GM19463 (cell line): ENCODE results near the gene CPEB3.
"Not testable (repeated sequence)": the region's sequence is repeated elsewhere in the genome, so short reads cannot be mapped to it uniquely, and the experiment has no call there.

ENCODE experiments used
- ATAC-seq: cut with Tn5 transposase; IDR thresholded peaks from one replicate; pipeline ENCODE4 v1.9.1; 2021; ENCODE audit warnings: mild to moderate bottlenecking, moderate library complexity; ENCODE audit not compliant: unreplicated experiment

The CPEB3 gene

GRCh38 chr10:92052741-92053140 lies 238.1 kb downstream of the CPEB3 start:
- no peak for ATAC-seq

- ATAC-seq: no peak
Measured at GRCh38 chr10:92052088-92052487, 238.8 kb downstream of the CPEB3 start.

DNA sequence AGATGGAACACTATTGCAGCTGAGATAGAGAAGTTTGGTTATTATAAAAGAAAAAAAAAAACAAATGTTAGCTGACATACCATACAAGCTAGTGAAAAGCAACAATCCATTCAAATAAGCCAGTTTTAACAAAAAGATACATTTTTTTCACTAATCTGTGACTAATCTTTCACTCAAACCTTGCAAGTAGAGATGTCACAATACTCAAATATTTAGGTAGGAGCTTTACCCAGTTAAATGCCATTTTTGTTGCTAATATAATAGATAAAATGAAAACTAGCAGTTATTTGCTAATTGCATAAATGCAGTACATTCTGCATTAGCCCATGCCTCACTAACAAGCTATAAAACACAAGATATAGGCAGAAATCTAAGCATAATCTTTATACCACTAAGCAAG lies 243.7 kb downstream of the CPEB3 start:
- no peak for ATAC-seq

GRCh38 chr10:92045641-92046106 lies 245.2 kb downstream of the CPEB3 start:
- no peak for ATAC-seq

DNA sequence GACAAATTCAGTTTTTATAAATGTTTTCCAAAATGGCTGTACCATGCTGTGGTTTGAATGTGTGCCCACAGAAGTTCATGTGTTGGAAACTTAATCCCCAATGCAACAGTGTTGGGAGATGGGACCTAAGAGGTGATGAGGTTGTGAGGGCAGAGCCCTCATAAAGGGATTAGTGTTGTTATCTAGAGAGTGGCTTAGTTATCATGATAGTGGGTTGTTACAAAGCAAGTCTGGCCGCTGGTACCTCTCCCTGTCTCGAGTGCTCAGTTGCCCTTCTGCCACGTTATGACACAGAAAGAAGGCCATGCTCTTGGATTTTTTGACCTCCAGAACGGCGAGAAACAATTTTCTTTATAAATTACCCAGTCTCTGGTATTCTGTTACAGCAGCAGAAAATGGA lies 248.3 kb downstream of the CPEB3 start:
- no peak for ATAC-seq

- ATAC-seq: no peak
Measured at GRCh38 chr10:92038949-92039348, 251.9 kb downstream of the CPEB3 start.

GRCh38 chr10:92033070-92033469 lies 257.8 kb downstream of the CPEB3 start:
- ATAC-seq: not testable (repeated sequence)

GRCh38 chr10:92031580-92031979 lies 259.3 kb downstream of the CPEB3 start:
- no peak for ATAC-seq

DNA sequence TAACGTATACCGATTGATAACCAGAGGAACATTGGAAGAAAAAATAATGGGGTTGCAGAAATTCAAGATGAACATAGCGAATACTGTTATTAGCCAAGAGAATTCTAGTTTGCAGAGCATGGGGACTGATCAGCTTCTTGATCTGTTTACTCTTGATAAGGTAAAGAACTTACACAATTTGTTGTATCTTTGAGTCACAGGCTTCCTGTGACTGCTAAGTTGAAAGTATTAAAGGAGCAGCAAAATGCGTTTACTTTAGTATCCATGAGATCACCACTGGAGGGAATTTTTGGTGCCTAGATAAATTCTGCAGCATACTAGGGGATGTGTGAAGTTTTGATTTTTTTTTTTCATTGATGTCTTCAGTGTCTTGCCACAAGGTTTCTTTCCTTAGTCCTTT lies 263.7 kb downstream of the CPEB3 start:
- no peak for ATAC-seq

- ATAC-seq: not testable (repeated sequence)
Measured at GRCh38 chr10:92025340-92025739, 265.5 kb downstream of the CPEB3 start.

DNA sequence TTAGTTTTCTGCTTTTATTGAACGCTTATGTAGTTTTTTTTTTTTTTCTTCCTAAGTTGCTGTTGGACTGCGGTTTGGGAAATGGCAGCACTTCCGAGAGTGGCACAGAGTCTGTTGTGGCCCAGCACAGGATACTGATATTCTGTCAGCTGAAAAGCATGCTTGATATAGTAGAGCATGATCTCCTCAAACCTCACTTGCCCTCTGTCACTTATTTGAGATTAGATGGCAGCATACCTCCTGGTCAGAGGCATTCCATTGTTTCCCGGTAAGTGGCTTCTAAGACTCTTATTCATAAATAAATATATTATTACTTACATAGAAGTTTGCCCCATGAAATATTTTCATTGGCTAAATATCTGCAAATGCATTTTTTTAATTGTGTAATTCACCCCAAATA lies 266.2 kb downstream of the CPEB3 start:
- no peak for ATAC-seq

DNA sequence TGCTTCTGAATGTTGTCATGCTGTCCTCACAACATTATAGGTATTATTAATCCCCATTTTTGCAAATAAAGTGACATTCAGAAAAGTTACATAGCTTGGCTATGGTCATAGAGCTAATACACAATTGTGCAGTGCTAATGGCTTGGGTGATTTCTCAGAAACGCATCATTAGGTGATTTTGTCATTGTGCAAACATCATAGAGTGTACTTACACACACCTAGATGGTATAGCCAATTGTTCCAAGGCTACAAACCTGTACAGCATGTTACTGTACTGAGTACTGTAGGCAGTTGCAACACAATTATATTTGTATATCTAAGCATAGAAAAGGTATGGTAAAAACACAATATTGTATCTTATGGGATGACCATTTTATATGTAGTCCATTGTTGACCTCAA lies 276.3 kb downstream of the CPEB3 start:
- no peak for ATAC-seq

DNA sequence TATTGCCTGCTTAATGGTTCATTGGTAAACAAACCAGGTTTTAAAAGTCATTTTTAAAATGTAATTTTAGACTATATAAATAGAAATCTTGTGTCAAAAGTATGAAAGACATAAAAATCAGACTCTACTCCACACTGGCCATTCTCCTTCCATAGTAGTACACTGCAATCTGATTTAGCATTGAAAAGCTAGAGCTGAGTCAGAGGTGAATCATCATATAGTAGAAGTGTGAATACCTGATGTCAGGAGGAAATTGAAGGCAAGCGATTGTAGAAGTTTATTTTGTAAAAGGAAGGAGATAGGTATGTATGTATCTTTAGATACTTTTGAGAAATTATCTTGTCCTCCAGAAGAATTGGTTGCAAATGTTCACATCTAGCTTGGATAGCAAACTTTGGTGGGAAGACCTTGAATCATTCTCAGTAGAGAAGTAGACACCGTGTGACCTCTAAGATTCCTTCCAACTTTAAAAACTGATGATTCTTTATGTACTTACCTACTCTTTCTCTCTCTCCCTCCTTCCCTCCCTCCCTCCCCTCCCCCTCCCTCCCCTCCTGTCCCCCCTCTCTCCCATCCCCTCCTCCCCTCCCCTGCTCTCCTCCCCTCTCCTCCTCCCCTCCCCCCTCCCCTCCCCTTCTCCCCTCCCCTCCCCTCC lies 279.2 kb downstream of the CPEB3 start:
- no peak for ATAC-seq

DNA sequence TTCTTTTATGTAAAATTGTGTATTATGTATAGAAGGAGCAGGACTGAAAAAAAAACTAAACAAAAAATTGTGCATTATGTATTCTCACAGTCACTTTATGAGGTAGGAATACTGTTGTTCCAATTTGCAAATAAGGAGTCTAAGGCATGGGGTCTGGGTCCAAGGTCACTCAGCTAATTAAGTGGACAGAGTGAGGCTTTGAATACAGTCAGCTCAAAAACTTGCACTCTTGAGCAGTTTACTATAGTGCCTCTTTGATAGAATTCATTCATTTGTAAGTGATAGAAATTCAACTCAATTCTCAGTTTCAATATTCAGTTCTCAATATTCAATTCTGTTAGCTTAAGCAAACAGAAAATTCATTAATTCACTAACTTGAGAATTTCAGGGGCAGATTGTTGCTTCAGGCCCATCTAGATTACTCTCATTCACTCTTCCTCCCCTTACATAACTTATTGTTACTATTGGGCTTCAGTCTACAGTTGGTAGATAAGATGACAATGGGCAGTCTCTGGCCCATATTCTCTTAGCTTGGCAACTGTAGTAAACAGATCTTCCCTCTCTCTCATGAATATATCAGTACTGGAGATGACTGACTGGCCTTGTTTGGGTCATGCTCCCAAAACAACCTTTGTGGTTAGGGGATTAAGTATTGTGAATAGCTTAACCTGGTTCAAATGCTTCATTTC lies 280.7 kb downstream of the CPEB3 start:
- ATAC-seq: no peak

DNA sequence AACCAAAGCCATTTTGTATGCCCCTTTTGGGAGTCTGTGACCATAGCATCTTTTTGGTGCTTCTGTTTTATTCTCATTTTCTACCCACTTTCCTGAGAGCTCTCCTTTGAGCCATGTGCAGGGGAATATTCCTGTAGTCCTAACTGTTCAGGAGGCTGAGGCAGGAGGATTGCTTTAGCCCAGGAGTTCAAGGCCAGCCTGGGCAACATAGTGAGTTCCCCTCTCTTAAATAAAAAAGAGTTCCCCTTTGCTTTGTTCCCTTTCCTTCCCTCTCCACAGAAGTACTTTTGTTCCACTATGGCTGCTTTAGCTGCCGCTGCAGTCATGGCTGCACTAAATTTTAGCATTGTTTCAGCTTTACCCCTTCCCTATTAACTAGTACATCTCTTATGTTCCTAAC lies 281.4 kb downstream of the CPEB3 start:
- no peak for ATAC-seq

- no peak for ATAC-seq
Measured at GRCh38 chr10:92005978-92006377, 284.9 kb downstream of the CPEB3 start.

- ATAC-seq: no peak
Measured at GRCh38 chr10:92003258-92003657, 287.6 kb downstream of the CPEB3 start.

- ATAC-seq: no peak
Measured at GRCh38 chr10:92001995-92002394, 288.9 kb downstream of the CPEB3 start.

DNA sequence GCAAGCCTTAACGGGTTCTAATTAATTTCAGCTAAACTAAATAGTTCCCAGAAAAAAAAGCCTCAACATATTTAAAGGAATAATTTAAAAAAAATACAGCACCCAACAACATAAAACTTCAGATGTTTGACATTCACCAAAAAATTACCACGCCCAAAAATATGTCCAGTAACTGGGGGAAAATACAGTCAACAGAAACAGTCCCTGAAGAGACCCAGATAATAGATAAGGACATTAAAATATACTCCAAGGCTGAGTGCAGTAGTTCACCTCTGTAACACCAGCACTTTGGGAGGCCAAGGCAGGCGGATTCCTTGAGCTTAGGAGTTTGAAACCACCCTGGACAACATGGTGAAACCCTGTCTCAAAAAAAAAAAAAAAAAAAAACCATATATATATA lies 289.3 kb downstream of the CPEB3 start:
- no peak for ATAC-seq
